ENCODE data around the gene ATP10A.
"Not testable (repeated sequence)": the region's sequence is repeated elsewhere in the genome, so short reads cannot be mapped to it uniquely, and the experiment has no call there.

Gene ATP10A

GRCh38 chr15:25641762-25642161, 221.4 kb downstream of the ATP10A start:
- no peak for TF ChIP-seq CTCF (IDR thresholded peaks at IDR 0.05; ENCODE audit: low read depth, low read length)
- DNase-seq (ENCODE audit: extremely low read depth, low read depth), result no peak

DNA sequence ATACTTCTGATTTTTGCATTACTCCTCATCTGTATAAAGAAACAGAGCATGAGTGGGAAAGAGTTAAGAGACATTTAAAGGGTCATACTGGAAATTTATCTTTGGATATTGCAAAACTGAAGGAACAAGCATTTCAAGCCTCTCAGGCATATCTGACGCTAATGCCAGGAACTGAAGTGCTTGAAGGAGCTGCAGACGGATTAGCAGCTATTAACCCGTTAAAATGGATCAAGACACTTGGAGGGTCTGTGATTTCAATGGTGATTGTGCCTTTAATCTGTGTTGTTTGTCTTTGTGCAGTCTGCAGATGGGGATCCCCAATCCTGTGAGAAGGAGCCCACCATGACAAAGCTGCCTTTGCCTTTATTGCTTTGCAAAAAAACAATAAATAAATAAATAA, 221.8 kb downstream of the ATP10A start:
- no peak for TF ChIP-seq CTCF (IDR thresholded peaks at IDR 0.05; ENCODE audit: low read depth, low read length)
- no peak for DNase-seq (ENCODE audit: extremely low read depth, low read depth)

DNA sequence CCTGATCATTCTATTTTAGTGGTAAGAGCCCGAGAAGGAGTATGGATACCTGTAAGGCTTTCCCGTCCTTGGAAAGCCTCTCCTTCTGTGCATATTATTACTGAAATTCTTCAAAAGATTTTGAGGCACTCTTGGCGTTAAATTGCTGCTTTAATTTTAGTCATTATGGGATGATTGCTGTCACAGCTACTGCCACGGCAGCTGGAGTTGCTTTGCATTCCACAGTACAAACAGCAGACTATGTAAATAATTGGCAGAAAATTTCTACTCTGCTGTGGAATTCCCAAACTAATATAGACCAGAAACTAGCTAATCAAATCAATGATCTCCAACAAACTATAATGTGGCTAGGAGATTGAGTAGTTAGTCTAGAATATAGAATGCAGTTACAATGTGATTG, 222.2 kb downstream of the ATP10A start:
- DNase-seq (ENCODE audit: extremely low read depth, low read depth), result not testable (repeated sequence)

DNA sequence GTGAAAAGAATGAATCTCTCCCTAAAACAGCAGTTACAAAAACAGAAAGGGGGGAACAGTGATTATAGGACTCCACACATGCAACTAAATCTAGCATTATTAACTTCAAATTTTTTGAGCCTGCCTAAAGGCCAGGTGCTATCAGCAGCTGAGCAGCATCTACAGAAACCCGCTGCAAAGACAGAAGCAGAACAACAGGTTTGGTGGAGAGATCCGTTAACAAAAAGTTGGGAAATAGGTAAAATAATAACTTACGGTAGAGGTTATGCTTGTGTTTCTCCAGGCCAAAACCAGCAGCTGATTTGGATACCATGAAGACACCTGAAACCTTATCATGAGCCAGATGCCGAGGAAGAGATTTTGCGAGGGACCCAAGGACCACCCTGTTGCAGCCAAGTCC, 222.7 kb downstream of the ATP10A start:
- no peak for TF ChIP-seq CTCF (IDR thresholded peaks at IDR 0.05; ENCODE audit: low read depth, low read length)
- DNase-seq (ENCODE audit: extremely low read depth, low read depth), result no peak

DNA sequence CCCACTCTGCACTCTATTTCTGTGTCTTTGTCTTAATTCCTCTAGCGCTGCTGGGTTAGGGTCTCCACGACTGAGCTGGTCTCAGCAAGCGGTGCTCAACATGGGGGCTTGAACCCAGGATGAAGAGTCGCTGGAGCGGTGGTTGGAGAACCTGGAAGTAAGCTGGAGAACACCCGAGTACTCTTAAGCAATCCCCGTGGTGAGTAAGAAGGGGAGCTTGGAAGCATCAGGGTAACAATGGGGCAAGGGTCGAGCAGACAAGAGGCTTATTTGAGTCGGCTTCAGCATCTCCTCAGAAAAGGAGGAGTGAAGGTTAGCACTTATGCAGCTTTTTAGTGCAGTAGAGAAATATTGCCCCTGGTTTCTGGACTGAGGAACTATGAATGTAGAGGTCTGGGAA, 226.6 kb downstream of the ATP10A start:
- DNase-seq (ENCODE audit: extremely low read depth, low read depth), result not testable (repeated sequence)

- no peak for TF ChIP-seq CTCF (IDR thresholded peaks at IDR 0.05; ENCODE audit: low read depth, low read length)
- DNase-seq (ENCODE audit: extremely low read depth, low read depth), result no peak
Measured at GRCh38 chr15:25635191-25635590, 227.9 kb downstream of the ATP10A start.

- TF ChIP-seq CTCF (IDR thresholded peaks at IDR 0.05; ENCODE audit: low read depth, low read length), result no peak
- DNase-seq (ENCODE audit: extremely low read depth, low read depth), result no peak
Measured at GRCh38 chr15:25633862-25634261, 229.3 kb downstream of the ATP10A start.

DNA sequence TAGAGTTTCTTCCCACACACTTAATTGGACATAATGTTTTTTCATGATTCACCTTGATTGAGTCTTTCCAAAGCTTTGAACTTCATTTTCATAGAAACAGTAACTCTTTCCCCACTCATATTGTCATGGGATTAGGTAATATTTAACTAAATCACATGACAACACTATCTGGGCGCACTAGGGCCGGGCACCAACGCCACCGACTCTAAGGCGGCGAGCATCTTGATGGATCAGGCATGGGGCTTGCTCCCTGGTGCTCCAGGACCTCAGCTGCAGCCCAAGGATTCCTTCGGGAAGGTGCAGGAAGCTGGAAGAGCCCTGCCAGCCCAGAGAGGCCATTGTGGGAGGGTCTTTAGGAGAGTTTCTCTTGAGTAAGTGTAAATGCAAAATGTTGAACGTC, 231.2 kb downstream of the ATP10A start:
- no peak for TF ChIP-seq CTCF (IDR thresholded peaks at IDR 0.05; ENCODE audit: low read depth, low read length)
- DNase-seq (ENCODE audit: extremely low read depth, low read depth), result no peak
